ENCODE measurements around the gene IFITM5.

IFITM5 gene

DNA sequence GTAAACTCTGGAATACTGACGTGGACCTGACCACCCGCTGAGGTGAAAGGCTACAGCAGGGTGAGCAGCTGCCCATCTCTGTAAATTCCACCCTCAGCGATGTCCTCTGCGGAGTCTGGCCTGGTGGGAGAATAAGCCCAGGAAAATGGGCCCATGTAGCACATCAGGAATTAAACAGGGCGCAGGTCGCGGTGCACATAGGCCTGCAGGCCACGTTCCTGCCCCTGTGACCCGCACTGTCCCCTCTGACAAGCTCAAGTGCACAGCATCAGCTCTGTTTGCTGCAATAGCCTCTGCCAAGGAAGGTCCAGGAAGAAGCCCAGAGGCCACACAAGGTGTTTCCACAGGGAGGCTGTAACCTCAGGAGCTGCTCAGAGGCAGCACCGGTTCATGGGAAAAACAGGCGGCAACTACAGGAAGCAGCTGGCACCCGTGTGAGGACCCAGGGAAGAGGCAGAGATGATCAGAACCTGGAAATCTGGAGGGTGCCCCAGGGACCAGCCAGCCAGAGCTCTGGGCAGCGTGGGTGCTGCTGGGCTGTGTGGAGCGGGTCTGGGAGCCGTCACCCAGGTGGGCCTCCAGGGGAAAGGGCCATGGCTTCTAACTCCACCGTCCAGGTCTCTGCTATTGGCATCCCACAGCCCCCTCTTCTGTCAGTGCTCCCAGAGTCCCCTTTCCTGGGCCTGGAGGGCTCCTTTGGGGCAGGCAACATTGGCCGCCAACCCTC, 7.5 kb upstream of the IFITM5 start:
- peaks cover 1 to 51% (median 44%) of the 10 kb centered on the region in 4 experiments for H3K4me1 ChIP-seq (ENCODE audit: control extremely low read depth in 1 of 4, control insufficient read depth in 4 of 4, insufficient read depth in 4 of 4, low read length in 3 of 4)
- H3K27me3 ChIP-seq (replicated peaks in 2 of 5; ENCODE audit: control insufficient read depth in 4 of 5, insufficient read depth in 5 of 5, low read length in 4 of 5), result no peaks in the 10 kb centered on the region
- peak overlapping the region in 1 of 2 experiments; percentile 77 for H3K27ac ChIP-seq (ENCODE audit: insufficient read depth in 1 of 2, low read depth in 1 of 2, low read length in 2 of 2, poor library complexity in 1 of 2, severe bottlenecking in 2 of 2)
- 79% methylated on average over 15 of the region's 17 CpGs for WGBS (ENCODE audit: insufficient coverage)
- H3K4me3 ChIP-seq (ENCODE audit: control insufficient read depth in 1 of 7, extremely low read depth in 1 of 7, insufficient read depth in 4 of 7, low read depth in 2 of 7, low read length in 6 of 7), result no peak overlapping the region
- POLR2A ChIA-PET, result interaction anchor here (1.6 kb wide), 1 partner anchor 48 kb away, joined by 6 read pairs; no protein-coding TSS in a partner anchor
- no peaks in the 10 kb centered on the region for H3K9me3 ChIP-seq (ENCODE audit: control extremely low read depth in 1 of 5, control insufficient read depth in 4 of 5, insufficient read depth in 2 of 5, low read depth in 1 of 5, low read length in 4 of 5)
- CTCF ChIA-PET, result interaction anchor here (0.9 to 5.1 kb wide), 12 partner anchors 10 to 144 kb away, joined by 3 to 37 read pairs (median 10); partner anchors contain the start of gene PGGHG
- no peaks in the 10 kb centered on the region for H3K36me3 ChIP-seq (ENCODE audit: control insufficient read depth in 4 of 4, insufficient read depth in 4 of 4, low read length in 3 of 4)
- DNase-seq, result no peak

- 97% methylated on average over 10 of the region's 10 CpGs for WGBS (ENCODE audit: insufficient coverage)
- DNase-seq, result no peak
- Histone ChIP-seq H3K4me3 (ENCODE audit: control insufficient read depth in 1 of 7, extremely low read depth in 1 of 7, insufficient read depth in 4 of 7, low read depth in 2 of 7, low read length in 6 of 7) (no peak overlapping the region), H3K27ac (ENCODE audit: insufficient read depth in 1 of 2, low read depth in 1 of 2, low read length in 2 of 2, poor library complexity in 1 of 2, severe bottlenecking in 2 of 2) (no peak overlapping the region), H3K27me3 (replicated peaks in 2 of 5; ENCODE audit: control insufficient read depth in 4 of 5, insufficient read depth in 5 of 5, low read length in 4 of 5) (peaks cover 0 to under 1% (median 0%) of the 10 kb centered on the region in 5 experiments), H3K9me3 (ENCODE audit: control extremely low read depth in 1 of 5, control insufficient read depth in 4 of 5, insufficient read depth in 2 of 5, low read depth in 1 of 5, low read length in 4 of 5) (no peaks in the 10 kb centered on the region), H3K4me1 (ENCODE audit: control extremely low read depth in 1 of 4, control insufficient read depth in 4 of 4, insufficient read depth in 4 of 4, low read length in 3 of 4) (peaks cover 0 to 49% (median 41%) of the 10 kb centered on the region in 4 experiments), H3K36me3 (ENCODE audit: control insufficient read depth in 4 of 4, insufficient read depth in 4 of 4, low read length in 3 of 4) (no peaks in the 10 kb centered on the region)
- CTCF ChIA-PET, result interaction anchor here (0.7 to 5.1 kb wide), 21 partner anchors 11 to 145 kb away, joined by 3 to 37 read pairs (median 4); partner anchors contain the start of gene PGGHG
- POLR2A ChIA-PET, result no interaction called here
These were observed 6.5 kb upstream of the IFITM5 start for GRCh38 chr11:305844-306211.

GRCh38 chr11:304915-305843, 5.9 kb upstream of the IFITM5 start:
- peaks cover 0 to 7% (median 0%) of the 10 kb centered on the region in 5 experiments for H3K27me3 ChIP-seq (replicated peaks in 2 of 5; ENCODE audit: control insufficient read depth in 4 of 5, insufficient read depth in 5 of 5, low read length in 4 of 5)
- H3K9me3 ChIP-seq (ENCODE audit: control extremely low read depth in 1 of 5, control insufficient read depth in 4 of 5, insufficient read depth in 2 of 5, low read depth in 1 of 5, low read length in 4 of 5), result no peaks in the 10 kb centered on the region
- no peak overlapping the region for H3K27ac ChIP-seq (ENCODE audit: insufficient read depth in 1 of 2, low read depth in 1 of 2, low read length in 2 of 2, poor library complexity in 1 of 2, severe bottlenecking in 2 of 2)
- POLR2A ChIA-PET, result interaction anchor here (0.7 to 1.3 kb wide), 3 partner anchors 50 to 196 kb away, joined by 3 to 5 read pairs (median 3); no protein-coding TSS in a partner anchor
- CTCF ChIA-PET, result interaction anchor here (0.7 to 5.1 kb wide), 23 partner anchors 11 to 146 kb away, joined by 3 to 37 read pairs (median 3); partner anchors contain the start of gene PGGHG
- no peak overlapping the region for H3K4me3 ChIP-seq (ENCODE audit: control insufficient read depth in 1 of 7, extremely low read depth in 1 of 7, insufficient read depth in 4 of 7, low read depth in 2 of 7, low read length in 6 of 7)
- peak; percentile 78 to 83 (median 82) for DNase-seq
- peaks cover 0 to 50% (median 41%) of the 10 kb centered on the region in 4 experiments for H3K4me1 ChIP-seq (ENCODE audit: control extremely low read depth in 1 of 4, control insufficient read depth in 4 of 4, insufficient read depth in 4 of 4, low read length in 3 of 4)
- H3K36me3 ChIP-seq (ENCODE audit: control insufficient read depth in 4 of 4, insufficient read depth in 4 of 4, low read length in 3 of 4), result no peaks in the 10 kb centered on the region
- 86% methylated on average over 9 of the region's 19 CpGs for WGBS (ENCODE audit: insufficient coverage)

GRCh38 chr11:304061-304506, 4.8 kb upstream of the IFITM5 start:
- no peaks in the 10 kb centered on the region for H3K9me3 ChIP-seq (ENCODE audit: control extremely low read depth in 1 of 5, control insufficient read depth in 4 of 5, insufficient read depth in 2 of 5, low read depth in 1 of 5, low read length in 4 of 5)
- no peaks in the 10 kb centered on the region for H3K36me3 ChIP-seq (ENCODE audit: control insufficient read depth in 4 of 4, insufficient read depth in 4 of 4, low read length in 3 of 4)
- H3K27ac ChIP-seq (ENCODE audit: insufficient read depth in 1 of 2, low read depth in 1 of 2, low read length in 2 of 2, poor library complexity in 1 of 2, severe bottlenecking in 2 of 2), result no peak overlapping the region
- DNase-seq, result no peak
- H3K4me3 ChIP-seq (ENCODE audit: control insufficient read depth in 1 of 7, extremely low read depth in 1 of 7, insufficient read depth in 4 of 7, low read depth in 2 of 7, low read length in 6 of 7), result no peak overlapping the region
- ChIA-PET POLR2A (interaction anchor here (1.3 kb wide), 1 partner anchor 51 kb away, joined by 5 read pairs; no protein-coding TSS in a partner anchor), CTCF (interaction anchor here (0.7 to 5.1 kb wide), 9 partner anchors 10 to 139 kb away, joined by 3 to 37 read pairs (median 14); no protein-coding TSS in a partner anchor)
- peaks cover 0 to 18% (median 0%) of the 10 kb centered on the region in 5 experiments for H3K27me3 ChIP-seq (replicated peaks in 2 of 5; ENCODE audit: control insufficient read depth in 4 of 5, insufficient read depth in 5 of 5, low read length in 4 of 5)
- peaks cover 0 to 45% (median 33%) of the 10 kb centered on the region in 4 experiments for H3K4me1 ChIP-seq (ENCODE audit: control extremely low read depth in 1 of 4, control insufficient read depth in 4 of 4, insufficient read depth in 4 of 4, low read length in 3 of 4)
- 88% methylated on average over 39 of the region's 52 CpGs for WGBS (ENCODE audit: insufficient coverage)

DNA sequence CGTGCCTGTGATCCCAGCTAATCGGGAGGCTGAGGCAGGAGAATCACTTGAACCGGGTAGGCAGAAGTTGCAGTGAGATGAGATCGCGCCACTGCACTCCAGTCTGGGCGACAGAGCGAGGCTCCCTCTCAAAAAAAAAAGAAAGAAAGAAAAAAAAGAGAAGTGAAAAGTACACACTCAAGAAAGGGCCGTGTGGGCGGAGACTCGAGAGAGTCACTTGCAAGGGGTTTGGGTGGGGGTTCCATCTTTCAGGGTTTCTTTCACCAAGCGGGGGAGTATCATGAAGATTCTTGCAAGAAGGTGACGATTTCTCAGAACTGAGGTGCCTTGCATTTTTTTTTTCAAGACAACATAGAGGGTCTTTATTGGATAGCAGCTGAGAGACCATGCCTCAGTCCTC, 4.0 kb upstream of the IFITM5 start:
- POLR2A ChIA-PET, result interaction anchor here (0.7 kb wide), 1 partner anchor 24 kb away, joined by 6 read pairs; no protein-coding TSS in a partner anchor
- 81% methylated on average over 12 of the region's 12 CpGs for WGBS (ENCODE audit: insufficient coverage)
- peaks cover 0 to 40% (median 29%) of the 10 kb centered on the region in 4 experiments for H3K4me1 ChIP-seq (ENCODE audit: control extremely low read depth in 1 of 4, control insufficient read depth in 4 of 4, insufficient read depth in 4 of 4, low read length in 3 of 4)

GRCh38 chr11:299951-300735, 817 bp upstream of the IFITM5 start:
- H3K9me3 ChIP-seq (ENCODE audit: control extremely low read depth in 1 of 5, control insufficient read depth in 4 of 5, insufficient read depth in 2 of 5, low read depth in 1 of 5, low read length in 4 of 5), result no peaks in the 10 kb centered on the region
- no peaks in the 10 kb centered on the region for H3K36me3 ChIP-seq (ENCODE audit: control insufficient read depth in 4 of 4, insufficient read depth in 4 of 4, low read length in 3 of 4)
- peaks cover 0 to 33% (median 0%) of the 10 kb centered on the region in 5 experiments for H3K27me3 ChIP-seq (replicated peaks in 2 of 5; ENCODE audit: control insufficient read depth in 4 of 5, insufficient read depth in 5 of 5, low read length in 4 of 5)
- POLR2A ChIA-PET, result no interaction called here
- 24% methylated on average over 13 of the region's 20 CpGs for WGBS (ENCODE audit: insufficient coverage)
- no peak overlapping the region for H3K4me3 ChIP-seq (ENCODE audit: control insufficient read depth in 1 of 7, extremely low read depth in 1 of 7, insufficient read depth in 4 of 7, low read depth in 2 of 7, low read length in 6 of 7)
- peaks cover 0 to 11% (median 5%) of the 10 kb centered on the region in 4 experiments for H3K4me1 ChIP-seq (ENCODE audit: control extremely low read depth in 1 of 4, control insufficient read depth in 4 of 4, insufficient read depth in 4 of 4, low read length in 3 of 4)
- peak; percentile 73 to 87 (median 82) for DNase-seq
- H3K27ac ChIP-seq (ENCODE audit: insufficient read depth in 1 of 2, low read depth in 1 of 2, low read length in 2 of 2, poor library complexity in 1 of 2, severe bottlenecking in 2 of 2), result no peak overlapping the region
- CTCF ChIA-PET, result interaction anchor here (0.6 to 2.8 kb wide), 12 partner anchors 11 to 149 kb away, joined by 3 to 11 read pairs (median 4); no protein-coding TSS in a partner anchor

More for the DNA sequence above, 4.0 kb upstream of the IFITM5 start:
- H3K27me3 ChIP-seq (replicated peaks in 2 of 5; ENCODE audit: control insufficient read depth in 4 of 5, insufficient read depth in 5 of 5, low read length in 4 of 5), result peaks cover 0 to 24% (median 0%) of the 10 kb centered on the region in 5 experiments
- DNase-seq, result peak in 1 of 3 donors; percentile 33
- no peak overlapping the region for H3K27ac ChIP-seq (ENCODE audit: insufficient read depth in 1 of 2, low read depth in 1 of 2, low read length in 2 of 2, poor library complexity in 1 of 2, severe bottlenecking in 2 of 2)
- no peaks in the 10 kb centered on the region for H3K9me3 ChIP-seq (ENCODE audit: control extremely low read depth in 1 of 5, control insufficient read depth in 4 of 5, insufficient read depth in 2 of 5, low read depth in 1 of 5, low read length in 4 of 5)
- H3K36me3 ChIP-seq (ENCODE audit: control insufficient read depth in 4 of 4, insufficient read depth in 4 of 4, low read length in 3 of 4), result no peaks in the 10 kb centered on the region
- H3K4me3 ChIP-seq (ENCODE audit: control insufficient read depth in 1 of 7, extremely low read depth in 1 of 7, insufficient read depth in 4 of 7, low read depth in 2 of 7, low read length in 6 of 7), result no peak overlapping the region
- CTCF ChIA-PET, result interaction anchor here (4.0 to 5.1 kb wide), 3 partner anchors 9 to 60 kb away, joined by 14 to 37 read pairs (median 36); no protein-coding TSS in a partner anchor

Measured in common myeloid progenitor, CD34-positive (primary cell).